NT2/D1 (cell line): ENCODE measurements around the gene CSTB.

ENCODE experiments used
- SUZ12 ChIP-seq: IDR thresholded peaks from 2 replicates; pipeline ENCODE4 v1.6.1; 2011; ENCODE audit not compliant: insufficient read length, insufficient read depth; ENCODE audit errors: extremely low read depth
- YY1 ChIP-seq: IDR thresholded peaks from 2 replicates; pipeline ENCODE4 v1.6.1; 2011; ENCODE audit not compliant: insufficient read length, insufficient read depth

DNA sequence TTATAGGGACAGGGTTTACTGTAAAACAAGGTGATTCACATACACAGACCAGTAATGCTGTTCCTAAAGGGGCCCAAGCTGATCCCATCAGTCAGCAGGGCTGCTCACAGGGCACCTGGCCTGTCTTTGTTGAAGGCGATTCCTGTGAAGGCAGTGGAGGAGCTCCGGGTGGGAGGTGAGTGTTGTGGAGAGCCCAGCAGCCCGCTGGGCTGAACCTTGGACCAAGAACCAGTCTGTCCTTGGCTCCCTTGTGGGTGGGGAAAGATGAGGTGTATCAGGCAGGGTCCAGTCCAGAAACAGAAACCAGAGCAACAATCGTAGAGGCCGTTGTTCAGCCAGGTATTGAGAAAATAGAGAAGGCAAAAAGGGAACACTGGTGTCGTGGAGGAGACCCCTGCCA is 44.6 kb downstream of the CSTB start:
- TF ChIP-seq YY1 (no peak), SUZ12 (no peak)
